Measurements from ENCODE around the gene LTBP3. TPM values are rescaled to one million over a fixed set of nuclear protein-coding genes. Genes with fewer than 3 reads are reported as not detected.
A peak's percentile ranks its signal among the peaks of the same experiment; 100 is the strongest.

LTBP3 gene
- total and polyA plus RNA-seq, 12 donors = 40.2 to 362 (median 221) TPM

DNA sequence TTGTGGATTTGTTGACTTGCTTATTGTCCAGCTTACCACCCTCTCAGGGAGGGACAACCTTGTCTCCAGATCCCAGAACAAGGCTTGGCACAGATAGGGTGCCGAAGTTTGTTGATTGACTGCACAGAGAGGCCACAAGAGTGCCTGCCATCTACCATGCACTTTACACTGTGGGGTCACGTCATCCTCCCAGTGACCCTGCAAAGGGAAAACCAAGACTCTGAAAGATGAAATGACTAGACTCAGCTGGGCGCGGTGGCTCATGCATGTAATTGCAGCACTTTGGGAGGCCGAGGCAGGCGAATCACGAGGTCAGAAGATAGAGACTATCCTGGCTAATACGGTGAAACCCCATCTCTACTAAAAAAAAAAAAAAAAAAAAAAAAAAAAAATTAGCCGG lies 4.6 kb upstream of the LTBP3 start:
- intact Hi-C loops (cut with DNase I) = no loop called here
- H3K36me3 ChIP-seq (replicated peaks in 1 of 2) = no peaks in the 10 kb centered on the region
- H3K27ac ChIP-seq = no peak overlapping the region
- peaks cover 29 to 48% of the 10 kb centered on the region in 2 donors for H3K4me1 ChIP-seq (replicated peaks in 1 of 2)
- H3K27me3 ChIP-seq = no peaks in the 10 kb centered on the region
- TF ChIP-seq, protein P1, sequence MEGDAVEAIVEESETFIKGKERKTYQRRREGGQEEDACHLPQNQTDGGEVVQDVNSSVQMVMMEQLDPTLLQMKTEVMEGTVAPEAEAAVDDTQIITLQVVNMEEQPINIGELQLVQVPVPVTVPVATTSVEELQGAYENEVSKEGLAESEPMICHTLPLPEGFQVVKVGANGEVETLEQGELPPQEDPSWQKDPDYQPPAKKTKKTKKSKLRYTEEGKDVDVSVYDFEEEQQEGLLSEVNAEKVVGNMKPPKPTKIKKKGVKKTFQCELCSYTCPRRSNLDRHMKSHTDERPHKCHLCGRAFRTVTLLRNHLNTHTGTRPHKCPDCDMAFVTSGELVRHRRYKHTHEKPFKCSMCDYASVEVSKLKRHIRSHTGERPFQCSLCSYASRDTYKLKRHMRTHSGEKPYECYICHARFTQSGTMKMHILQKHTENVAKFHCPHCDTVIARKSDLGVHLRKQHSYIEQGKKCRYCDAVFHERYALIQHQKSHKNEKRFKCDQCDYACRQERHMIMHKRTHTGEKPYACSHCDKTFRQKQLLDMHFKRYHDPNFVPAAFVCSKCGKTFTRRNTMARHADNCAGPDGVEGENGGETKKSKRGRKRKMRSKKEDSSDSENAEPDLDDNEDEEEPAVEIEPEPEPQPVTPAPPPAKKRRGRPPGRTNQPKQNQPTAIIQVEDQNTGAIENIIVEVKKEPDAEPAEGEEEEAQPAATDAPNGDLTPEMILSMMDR (IDR thresholded peaks at IDR 0.05) = no peak
- TF ChIP-seq POLR2A (IDR thresholded peaks at IDR 0.05) = no peak
- 80 to 89% (median 87%) methylated on average over 8 to 9 of the region's 9 CpGs for WGBS, 4 donors
- DNase-seq = no peak
- H3K9me3 ChIP-seq (replicated peaks in 1 of 3) = no peaks in the 10 kb centered on the region
- no peak overlapping the region for H3K4me3 ChIP-seq

DNA sequence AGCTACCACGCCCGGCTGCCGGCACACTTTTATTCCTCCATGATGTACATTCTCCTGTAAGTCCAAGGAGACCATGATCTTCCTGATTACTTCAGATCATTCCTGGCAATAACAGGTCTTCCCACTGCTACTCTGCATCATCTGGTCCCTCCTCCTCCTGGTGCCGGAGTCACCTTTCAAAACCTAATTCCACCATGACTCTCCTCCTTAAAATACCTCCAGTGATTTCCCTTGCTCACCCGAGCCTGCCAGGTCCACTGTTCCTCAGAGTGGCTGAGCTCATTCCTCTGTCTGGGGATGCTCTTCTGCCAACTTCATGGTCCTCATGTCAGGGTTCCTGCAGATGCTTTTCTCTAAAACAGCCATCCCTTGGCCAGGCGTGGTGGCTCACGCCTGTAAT lies 3.9 kb upstream of the LTBP3 start:
- DNase-seq = no peak
- 84 to 86% (median 86%) methylated on average over 7 of the region's 7 CpGs for WGBS, 4 donors
- Histone ChIP-seq H3K9me3 (replicated peaks in 1 of 3) (no peaks in the 10 kb centered on the region), H3K27me3 (no peaks in the 10 kb centered on the region), H3K4me3 (no peak overlapping the region), H3K27ac (no peak overlapping the region), H3K4me1 (replicated peaks in 1 of 2) (peaks cover 34 to 51% of the 10 kb centered on the region in 2 donors), H3K36me3 (replicated peaks in 1 of 2) (no peaks in the 10 kb centered on the region)
- intact Hi-C loops (cut with DNase I) = no loop called here
- TF ChIP-seq POLR2A (IDR thresholded peaks at IDR 0.05) = no peak
- TF ChIP-seq, protein P1 (IDR thresholded peaks at IDR 0.05) = no peak

DNA sequence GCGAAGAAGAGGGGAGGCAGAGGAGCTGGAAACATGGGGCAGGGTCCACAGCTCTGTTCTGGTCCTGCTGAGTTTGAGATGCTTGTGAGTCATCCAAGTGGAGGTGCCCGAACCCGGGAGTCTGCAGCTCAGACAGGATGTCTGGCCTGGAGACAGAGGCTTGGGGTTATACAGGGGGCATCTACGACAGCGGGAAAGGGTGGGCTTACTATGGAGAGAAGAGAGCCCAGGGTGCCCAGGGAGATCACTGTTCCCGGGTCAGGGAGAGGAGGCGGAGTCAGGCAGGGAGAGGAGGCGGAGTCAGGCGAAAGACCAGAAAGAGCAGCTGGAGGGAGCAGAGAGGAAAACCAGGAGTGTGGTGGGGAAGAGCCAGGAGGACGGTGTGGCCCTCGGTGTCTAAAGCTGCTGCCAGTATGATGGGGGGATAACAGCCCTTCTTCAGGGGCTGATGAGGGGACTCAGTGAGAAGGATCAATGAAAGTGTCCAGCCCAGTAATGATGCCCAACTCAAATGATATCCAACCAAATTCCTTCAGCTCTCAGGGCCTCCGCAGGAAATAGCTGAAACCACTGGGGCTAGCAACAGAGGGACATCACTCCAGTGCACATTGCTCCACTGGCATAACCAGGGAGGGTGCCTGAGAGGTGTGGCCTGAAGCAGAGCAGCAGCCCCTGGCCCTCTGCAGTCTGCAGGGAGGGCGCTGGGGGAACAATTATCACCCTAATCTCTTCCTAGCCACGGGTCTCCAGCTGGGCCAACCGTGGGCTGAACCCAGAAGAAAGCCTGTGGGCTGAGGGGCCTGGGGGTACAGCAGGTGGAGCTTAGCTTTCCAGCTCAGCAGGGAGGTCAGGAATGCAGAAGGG lies 2.6 kb upstream of the LTBP3 start:
- Histone ChIP-seq H3K27me3 (no peaks in the 10 kb centered on the region), H3K9me3 (replicated peaks in 1 of 3) (no peaks in the 10 kb centered on the region), H3K36me3 (replicated peaks in 1 of 2) (no peaks in the 10 kb centered on the region), H3K27ac (peak overlapping the region in 2 of 5 donors; percentile 93 to 96), H3K4me1 (replicated peaks in 1 of 2) (peaks cover 34 to 54% of the 10 kb centered on the region in 2 donors), H3K4me3 (no peak overlapping the region)
- TF ChIP-seq, protein P1 (IDR thresholded peaks at IDR 0.05) = no peak
- no peak for TF ChIP-seq POLR2A (IDR thresholded peaks at IDR 0.05)
- intact Hi-C loops (cut with DNase I) = no loop called here
- WGBS, 4 donors = 19 to 30% (median 29%) methylated on average over 10 to 15 of the region's 15 CpGs
- DNase-seq = peak in 4 of 7 donors; percentile 49 to 78 (median 62)

DNA sequence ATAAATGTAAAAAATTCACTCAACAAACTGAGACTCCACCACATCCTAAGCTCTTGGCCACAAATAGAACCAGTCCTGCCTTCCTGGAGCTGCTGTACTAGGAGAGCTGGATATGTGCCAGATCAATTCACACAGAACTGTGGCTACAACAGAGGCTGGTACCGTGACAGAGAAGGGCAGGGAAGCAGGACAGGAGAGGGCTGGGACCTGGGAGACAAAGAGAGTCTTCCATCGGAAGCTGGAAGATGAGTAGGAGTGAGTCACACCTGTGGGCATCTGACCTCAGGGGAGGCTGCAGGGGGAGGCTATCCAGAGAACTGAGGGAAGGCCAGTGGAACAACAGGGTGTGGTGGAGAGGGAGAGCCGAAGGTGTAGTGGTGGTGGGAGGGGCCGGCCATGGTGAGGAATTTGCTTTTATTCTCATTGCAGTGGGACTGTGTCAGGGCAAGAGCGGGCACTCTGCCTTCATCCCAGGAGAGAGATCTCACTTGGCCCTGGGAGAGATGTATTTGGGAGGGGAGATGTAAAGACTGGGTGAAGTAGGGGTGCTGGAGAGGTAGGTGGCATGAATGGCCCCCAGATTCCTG lies 1.9 kb upstream of the LTBP3 start:
- TF ChIP-seq, protein P1 (IDR thresholded peaks at IDR 0.05) = no peak
- TF ChIP-seq POLR2A (IDR thresholded peaks at IDR 0.05) = no peak
- intact Hi-C loops (cut with DNase I) = no loop called here
- peak in 3 of 7 donors; percentile 54 to 65 (median 63) for DNase-seq
- H3K27me3 ChIP-seq = no peaks in the 10 kb centered on the region
- H3K9me3 ChIP-seq (replicated peaks in 1 of 3) = no peaks in the 10 kb centered on the region
- peak overlapping the region in 3 of 5 donors; percentile 86 to 96 (median 93) for H3K27ac ChIP-seq
- H3K4me1 ChIP-seq (replicated peaks in 1 of 2) = peaks cover 38 to 54% of the 10 kb centered on the region in 2 donors
- no peak overlapping the region for H3K4me3 ChIP-seq
- 32 to 41% (median 39%) methylated on average over 5 of the region's 5 CpGs for WGBS, 4 donors
- no peaks in the 10 kb centered on the region for H3K36me3 ChIP-seq (replicated peaks in 1 of 2)

Data from adrenal gland (tissue), 12 donors.